A172 (cell line): ENCODE measurements around the gene ESCO1. TPM values are rescaled to one million over a fixed set of nuclear protein-coding genes. Genes with fewer than 3 reads are reported as not detected.
"Not testable (repeated sequence)": the region's sequence is repeated elsewhere in the genome, so short reads cannot be mapped to it uniquely, and the experiment has no call there.

Source experiments
- DNase-seq: peaks from one replicate; pipeline ENCODE4 v3.0.0-alpha.2; 2015; ENCODE audit warnings: low spot score
- total RNA-seq: library from RNA; depleted of rRNA; stranded (reverse); fragments of >200 nt; shearing (Covaris generic); gene quantifications from 2 replicates; pipeline ENCODE4 v1.2.3, GENCODE V29; 2014

ESCO1 gene
- total RNA-seq, 1 experiment from 2014 or later = 29.2 TPM

DNA sequence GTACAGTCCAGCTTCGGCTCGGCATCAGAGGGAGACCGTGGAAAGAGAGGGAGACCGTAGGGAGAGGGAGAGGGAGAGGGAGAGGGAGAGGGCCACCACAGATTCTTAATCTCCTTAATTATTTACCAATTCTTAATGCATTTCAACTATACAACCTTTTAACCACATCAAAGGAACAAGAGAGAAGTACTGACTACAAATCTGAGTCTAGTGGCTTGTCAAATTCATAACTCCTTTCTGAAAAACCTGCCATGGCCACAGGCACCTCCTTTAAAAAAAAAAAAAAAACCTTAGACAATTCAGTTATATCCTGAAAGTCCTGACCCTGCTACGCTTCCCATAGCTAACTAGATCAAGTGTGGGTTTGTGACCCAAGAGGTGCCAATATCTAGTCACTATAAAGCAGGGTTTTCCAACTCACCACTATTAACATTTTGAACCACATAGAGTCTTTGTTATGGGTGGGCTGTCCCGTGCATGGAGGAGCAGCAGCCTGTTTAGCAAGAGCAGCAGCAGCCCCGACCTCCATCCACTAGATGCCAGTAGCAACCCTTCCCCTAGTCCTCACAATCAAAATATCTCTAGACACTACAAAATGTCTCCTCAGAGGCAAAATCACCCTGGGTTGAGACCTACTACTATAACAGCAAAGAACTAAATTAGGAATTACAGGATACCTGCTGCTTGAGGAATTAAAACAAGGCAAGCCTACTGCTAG, 6.8 kb downstream of the ESCO1 start:
- no peak for DNase-seq

DNA sequence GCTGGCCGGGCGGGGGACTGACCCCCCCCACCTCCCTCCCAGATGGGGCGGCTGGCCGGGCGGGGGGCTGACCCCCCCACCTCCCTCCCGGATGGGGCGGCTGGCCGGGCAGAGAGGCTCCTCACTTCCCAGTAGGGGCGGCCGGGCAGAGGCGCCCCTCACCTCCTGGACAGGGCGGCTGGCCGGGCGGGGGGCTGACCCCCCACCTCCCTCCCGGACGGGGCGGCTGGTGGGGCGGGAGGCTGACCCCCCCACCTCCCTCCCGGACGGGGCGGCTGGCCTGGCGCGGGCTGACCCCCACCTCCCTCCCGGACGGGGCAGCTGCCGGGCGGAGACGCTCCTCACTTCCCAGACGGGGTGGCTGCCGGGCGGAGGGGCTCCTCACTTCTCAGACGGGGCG, 8.1 kb downstream of the ESCO1 start:
- not testable (repeated sequence) for DNase-seq

DNA sequence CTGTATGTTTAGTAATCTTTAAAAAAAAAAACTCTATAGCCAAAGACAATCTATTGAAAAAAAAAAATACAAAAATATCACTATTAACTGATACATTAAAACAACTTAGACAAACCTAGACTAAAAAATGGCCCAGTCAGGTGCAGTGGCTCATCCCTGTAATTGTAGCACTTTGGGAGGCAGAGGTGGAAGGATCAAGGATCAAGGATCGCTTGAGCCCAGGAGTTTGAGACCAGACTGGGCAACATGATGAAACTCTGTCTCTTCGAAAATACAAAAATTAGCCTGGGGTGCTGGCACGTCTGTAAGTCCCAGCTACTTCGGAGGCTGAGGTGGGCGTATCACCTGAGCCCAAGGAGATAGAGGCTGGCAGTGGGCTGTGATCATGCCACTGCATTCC, 16.1 kb downstream of the ESCO1 start:
- no peak for DNase-seq

DNA sequence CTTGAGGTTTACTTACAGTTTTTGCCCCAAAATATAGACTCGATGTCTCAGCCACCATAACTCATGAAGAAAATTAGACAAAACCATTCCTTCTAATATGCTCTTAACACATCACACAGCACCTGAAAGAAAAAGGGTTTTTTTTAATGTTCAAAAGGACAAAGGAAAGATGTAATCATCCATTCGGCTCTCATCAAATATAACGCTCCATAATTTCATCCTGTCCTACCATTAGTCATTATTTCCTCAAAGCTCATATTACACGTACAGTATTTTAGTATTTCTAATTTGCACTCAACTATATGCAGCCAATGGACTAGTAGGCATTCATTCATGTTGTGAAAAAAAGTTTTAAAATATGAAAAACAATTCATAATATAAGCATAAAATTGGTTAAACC, 24.8 kb downstream of the ESCO1 start:
- no peak for DNase-seq

DNA sequence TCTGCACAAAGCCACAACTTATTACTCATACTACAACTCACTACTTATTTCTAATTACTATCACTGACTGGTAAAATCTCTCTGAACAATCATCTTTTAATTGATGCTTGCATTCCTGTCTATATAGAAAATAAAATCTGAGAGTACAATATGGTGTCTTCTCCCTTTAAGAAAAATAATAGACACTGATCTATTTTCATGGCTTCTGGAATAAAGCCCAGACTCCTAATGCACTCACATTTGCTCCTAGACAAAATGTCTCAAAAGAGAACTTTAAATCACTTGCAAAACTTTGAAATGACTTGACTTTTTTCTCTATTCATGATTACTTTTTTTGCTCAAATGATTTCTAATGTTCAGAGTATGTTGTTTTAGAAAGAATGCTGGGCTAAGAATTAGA, 28.7 kb downstream of the ESCO1 start:
- DNase-seq = no peak

DNA sequence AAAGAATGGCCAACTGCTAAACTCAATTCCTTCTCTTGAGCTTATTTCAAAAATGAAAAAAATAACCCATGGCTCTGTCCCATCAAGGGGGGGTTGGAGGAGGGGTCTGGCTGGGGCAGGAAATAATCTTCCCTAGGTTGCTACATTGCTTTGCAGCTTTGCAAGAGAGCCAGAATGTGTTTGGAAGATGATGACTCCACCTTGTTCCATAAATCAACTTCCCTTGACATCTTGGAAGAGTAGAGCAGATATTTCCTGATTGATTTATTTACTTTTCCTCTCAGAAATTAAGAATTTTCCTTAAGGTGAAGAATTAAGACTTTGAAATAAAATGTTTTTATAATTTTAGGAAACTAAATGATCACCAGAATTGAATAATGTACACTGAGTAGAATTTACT, 41.3 kb downstream of the ESCO1 start:
- DNase-seq = no peak

DNA sequence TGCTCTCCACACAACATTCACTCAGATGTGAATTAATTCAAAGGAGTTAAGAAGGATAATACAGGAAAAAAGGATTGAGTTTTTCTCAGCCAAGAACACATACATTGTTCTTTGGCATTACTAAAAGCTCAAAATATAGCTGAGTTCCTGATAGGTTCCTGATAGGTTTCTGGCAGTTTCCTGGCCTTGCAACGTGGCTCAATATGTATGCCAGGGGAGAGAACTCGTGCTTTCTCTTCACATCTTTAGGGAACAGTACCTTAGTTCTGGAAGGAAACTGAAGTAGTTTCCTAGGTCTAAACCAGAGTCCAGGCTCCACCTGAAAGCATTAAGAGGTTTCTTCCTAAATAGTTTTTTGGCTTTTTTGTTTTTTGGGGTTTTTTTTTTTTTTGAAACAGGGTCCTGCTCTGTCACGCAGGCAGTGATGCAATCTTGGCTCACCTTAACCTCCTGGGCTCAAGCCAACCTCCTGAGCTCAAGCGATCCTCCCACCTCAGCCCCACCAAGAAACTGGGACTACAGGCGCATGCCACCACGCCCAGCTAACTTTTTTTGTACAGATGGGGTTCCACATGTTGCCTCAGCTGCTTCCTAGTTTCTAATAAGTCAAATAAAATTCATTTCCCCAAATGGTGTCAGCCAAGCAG, 42.8 kb downstream of the ESCO1 start:
- no peak for DNase-seq

DNA sequence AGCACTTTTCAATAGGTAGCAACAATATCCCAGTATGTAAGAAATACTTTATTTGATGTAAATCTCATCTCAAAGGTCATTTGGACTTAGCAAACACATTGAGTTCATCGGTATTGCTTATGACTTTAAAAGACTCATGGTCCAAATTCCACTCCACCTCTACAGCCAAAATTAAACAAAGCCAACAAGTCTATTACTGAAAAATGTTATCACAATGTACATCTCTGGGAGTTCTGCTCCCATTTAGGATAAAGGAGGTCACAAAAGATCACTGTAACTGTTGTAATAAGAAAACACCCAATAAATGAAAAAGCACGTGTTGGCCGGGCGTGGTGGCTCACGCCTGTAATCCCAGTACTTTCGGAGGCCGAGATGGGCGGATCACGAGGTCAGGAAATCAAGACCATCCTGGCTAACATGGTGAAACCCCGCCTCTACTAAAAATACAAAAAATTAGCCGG, 50.0 kb downstream of the ESCO1 start:
- no peak for DNase-seq

DNA sequence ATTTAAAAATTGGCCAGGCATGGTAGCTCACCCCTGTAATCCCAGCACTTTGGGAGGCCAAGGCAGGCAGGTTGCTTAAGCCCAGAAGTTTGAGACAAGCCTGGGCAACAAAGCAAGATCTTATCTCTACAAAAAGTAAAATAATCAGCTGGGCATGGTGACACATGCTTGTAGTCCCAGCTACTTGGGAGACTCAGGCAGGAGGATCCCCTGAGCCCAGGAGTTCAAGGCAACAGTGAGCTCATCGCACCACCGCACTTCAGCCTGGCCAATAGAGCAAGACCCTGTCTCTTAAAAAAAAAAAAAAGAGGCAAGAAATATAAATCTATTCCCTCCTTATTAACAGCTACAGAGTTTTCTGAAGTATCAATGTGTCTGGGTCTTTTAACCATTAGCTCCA, 51.9 kb downstream of the ESCO1 start:
- no peak for DNase-seq

DNA sequence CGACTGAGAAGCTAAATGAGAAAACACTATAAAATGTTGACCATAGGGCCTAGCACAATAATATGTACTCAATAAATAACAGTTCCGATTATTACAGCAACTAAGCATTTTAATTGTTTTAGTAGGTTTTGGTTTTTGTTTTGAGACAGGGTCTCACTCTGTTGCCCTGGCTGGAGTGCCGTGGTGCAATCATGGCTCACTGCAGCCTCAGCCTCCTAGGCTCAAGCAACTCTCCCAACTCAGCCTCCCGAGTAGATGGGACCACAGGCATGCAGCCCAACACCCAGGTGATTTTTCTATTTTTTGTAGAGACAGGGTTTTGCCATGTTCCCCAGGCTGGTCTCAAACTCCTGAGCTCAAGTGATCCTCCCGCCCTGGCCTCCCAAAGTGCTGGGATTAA, 54.1 kb downstream of the ESCO1 start:
- DNase-seq = no peak

DNA sequence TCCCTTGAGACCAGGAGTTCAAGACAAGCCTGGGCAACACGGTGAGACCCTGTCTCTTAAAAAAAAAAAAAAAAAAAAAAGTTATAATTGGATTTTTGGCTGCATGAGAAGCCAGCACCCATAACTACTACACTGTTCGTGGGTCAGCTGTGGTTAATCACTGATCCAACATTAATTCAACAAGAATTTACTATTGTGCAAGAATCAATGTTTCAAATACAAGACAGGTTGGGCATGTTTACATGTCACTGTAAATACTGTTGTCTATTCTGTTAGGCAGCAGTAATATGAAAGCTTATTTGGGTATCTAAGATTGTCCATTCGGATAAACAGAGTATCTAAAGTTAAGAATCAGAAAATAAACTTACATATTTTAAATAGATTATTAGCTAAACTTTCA, 62.3 kb downstream of the ESCO1 start:
- DNase-seq = no peak

DNA sequence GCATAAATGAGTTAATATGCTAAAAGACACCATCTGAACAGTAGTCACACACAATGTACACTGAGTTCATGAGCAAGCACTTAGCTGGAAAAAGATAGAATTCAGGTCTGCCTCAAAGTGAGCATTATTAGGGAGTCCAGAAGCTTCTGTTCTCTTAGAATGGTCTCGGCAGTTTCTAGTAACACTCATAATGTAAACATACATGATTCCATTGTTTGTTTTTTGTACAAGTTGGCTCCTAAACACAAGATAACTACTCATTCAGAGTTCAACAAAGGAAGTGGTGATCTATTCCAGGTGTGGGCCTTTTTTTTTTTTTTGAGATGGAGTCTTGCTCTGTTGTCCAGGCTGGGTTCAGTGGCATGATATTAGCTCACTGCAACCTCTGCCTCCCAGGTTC, 66.2 kb downstream of the ESCO1 start:
- DNase-seq = no peak

DNA sequence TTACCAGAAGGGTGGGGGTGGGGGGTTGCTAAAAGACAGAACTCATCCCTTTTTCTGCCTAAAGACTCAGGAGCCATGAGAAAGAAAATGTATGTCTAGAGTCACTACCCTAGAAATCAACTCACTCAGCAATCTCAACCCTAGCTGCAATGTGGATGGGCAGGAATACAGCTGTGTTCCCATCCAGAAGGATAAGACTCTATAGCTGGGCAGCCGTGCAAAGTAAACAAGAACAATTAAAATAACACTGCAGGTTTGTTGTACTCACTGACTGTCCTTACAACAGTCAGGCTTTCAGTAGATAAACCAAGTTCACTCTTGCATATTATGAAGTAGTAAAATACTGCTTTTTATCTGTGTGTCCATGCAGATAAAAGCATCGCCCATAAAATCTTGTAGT, 74.0 kb downstream of the ESCO1 start:
- DNase-seq = no peak

DNA sequence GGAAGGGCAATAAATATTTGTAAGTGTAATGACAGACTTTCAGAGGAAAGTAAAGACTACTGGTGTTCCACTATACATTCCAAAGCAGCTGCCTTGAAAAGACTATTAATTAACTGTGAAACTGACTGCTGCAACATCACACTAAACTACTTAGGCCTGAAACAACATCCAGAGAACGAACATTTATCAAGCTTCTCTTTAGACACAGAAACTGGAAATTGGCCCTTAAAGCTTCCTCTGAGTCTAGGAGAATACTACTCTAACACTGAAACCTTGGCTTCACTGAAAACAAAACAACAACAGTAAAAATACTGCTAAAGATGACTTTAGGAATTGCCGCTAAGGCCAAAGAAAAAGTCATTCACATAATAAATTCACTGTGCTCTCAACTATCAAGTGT, 74.6 kb downstream of the ESCO1 start:
- DNase-seq = no peak

DNA sequence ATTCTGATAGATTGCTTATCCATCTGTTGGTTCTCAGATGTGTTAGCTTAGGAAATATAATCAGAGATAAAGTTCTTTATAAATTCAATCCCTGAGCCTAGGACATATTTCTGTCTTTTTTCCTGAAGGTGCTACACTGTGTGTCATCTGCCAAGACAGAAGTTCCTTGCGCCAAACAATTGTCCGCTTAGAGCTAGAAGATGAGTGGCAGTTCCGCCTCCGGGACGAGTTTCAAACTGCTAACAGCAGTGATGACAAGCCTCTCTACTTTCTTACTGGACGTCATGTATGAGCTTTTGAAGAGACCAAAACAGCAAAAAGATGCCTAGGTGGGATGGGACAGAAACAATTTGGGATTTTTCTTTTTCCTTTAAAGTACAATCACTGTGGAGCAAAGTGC, 78.0 kb downstream of the ESCO1 start:
- DNase-seq = no peak

DNA sequence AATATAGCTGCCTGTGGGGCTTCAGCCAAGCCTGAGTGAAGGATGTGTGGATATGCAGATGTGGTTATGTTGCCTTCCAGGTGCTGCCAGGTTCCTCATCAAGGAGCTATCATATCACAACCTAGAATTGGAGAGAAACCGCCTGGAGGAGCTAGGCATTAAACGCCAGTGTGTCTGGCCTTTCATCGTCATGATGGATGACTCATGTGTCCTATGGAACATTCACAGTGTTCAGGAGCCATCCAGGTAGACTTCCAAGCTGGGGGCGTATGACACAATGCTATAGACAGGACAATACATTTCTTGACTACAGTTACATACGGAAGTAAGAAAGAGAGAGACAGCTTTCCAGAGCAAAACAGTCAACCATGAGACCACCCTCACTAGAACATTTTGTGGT, 86.8 kb downstream of the ESCO1 start:
- DNase-seq = no peak

DNA sequence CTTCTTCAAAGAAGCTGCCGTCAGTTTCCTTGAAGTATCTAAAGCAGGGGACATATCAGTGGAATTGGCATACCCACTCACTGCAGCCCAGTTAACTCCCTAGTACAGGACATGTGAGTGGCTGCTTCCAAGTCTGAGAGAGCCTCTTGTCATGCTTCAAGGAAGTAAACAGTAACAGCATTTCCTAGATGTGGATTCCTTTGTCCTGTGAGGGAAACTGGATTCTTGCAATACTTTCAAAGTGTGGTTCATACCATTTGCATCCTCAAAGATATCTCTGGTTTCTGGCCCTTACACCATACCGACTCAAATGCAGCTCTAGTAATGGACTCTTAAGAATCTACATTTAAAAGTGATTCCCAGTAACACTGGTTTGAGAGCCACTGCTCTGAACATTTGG, 87.2 kb downstream of the ESCO1 start:
- no peak for DNase-seq

DNA sequence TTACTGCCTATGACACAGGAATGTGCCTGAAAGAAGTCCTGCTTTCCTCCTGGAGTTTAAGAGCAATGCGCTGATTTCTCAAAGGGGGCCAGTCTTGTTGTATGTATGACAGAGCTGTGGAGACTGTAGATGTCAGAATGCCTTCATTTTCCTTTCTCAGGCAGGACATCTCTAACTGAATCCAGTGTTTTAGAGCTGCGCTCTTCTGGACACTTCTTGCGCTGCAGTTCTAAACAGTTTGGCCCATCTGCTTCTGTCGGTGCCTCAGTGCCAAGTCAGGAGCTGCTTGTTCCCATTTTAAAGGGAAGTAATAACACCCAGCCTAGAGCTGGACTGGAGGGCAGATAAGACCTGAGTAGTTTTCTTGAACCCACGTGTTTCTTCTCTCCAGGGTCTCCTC, 91.4 kb downstream of the ESCO1 start:
- no peak for DNase-seq

DNA sequence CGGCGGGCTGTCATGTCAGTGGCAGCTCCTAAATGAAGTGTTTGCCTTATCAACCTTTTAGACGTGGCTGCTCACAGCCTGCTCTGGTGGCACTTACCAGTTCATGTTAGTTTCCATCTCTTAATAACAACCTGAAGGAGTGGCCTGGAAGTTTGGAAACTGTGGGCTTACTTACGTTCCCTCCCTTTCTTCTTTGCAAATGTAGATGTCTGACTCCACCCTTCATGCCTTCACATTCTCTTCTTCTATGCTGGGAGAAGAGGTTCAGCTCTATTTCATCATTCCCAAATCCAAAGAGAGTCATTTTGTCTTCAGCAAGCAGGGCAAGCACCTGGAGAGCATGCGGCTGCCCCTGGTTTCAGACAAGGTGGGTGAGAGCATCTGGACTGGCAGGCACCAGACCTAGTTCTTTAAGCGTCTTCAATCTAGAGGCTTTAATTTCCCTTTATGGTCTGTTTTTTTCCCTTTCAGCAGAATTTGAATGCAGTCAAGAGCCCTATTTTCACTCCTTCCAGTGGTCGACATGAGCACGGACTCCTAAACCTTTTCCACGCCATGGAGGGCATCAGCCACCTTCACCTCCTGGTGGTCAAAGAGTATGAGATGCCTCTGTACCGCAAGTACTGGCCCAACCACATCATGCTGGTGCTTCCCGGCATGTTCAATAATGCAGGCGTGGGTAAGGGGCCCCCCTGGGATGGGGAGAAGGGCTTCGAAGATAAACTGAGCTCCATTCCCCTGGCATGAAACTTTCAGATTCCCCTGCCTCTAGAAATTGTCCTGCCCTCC, 92.4 kb downstream of the ESCO1 start:
- no peak for DNase-seq

DNA sequence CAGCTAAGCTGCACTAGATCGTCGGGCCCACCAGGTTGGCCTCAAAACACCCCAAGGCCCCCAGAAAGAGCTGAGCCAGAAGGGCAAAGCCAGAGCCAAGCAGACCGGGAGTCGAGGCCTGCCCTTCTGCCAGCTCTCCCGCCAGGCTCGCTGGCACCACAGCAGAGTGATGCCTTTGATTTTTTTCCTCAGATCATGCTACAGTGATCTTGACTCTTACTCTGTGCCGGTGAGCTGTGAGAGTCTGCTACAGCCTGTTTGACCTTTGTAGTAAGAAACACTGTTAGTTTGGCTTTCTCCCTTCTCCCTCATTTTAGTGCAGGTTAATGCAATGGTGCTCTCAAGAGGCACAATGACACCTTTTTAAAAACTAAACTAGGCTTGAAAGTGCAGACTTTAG, 97.8 kb downstream of the ESCO1 start:
- DNase-seq = no peak

DNA sequence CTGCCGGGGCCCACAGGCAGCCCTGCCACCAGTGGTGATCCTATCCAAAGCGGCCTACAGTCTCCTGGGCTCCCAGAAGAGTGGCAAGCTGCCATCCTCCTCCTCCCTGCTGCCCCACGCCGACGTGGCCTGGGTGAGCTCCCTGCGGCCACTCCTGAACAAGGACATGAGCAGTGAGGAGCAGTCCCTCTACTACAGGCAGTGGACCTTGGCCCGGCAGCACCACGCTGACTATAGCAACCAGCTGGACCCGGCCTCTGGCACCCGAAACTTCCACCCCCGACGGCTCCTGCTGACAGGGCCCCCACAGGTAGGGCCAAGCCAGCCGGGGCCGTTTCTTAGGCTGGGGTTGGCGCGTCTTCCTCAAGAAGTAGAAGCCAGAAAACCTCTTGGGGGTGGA, 100.5 kb downstream of the ESCO1 start:
- DNase-seq = no peak

DNA sequence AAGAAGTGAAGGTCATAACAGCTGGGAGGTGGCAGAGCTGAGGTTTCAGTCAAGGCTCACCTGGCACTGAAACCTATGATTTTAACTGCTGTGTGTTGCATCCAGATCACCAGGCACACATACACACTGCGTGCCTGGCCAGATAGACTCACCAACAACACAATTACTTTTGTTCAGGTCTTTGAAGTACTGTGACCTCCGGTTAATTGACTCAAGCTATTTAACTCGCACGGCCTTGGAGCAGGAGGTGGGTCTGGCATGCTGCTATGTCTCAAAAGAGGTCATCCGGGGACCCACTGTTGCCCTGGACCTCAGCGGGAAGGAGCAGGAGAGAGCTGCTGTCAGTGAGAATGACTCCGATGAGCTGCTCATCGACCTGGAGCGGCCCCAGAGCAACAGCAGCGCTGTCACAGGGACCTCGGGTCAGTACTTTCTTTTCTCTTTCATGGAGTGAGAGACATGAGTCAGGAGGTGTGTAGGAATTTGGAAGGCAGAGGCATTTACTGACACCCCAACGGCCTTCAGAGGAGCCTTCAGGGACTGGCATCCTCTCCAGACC, 104.1 kb downstream of the ESCO1 start:
- DNase-seq = no peak

DNA sequence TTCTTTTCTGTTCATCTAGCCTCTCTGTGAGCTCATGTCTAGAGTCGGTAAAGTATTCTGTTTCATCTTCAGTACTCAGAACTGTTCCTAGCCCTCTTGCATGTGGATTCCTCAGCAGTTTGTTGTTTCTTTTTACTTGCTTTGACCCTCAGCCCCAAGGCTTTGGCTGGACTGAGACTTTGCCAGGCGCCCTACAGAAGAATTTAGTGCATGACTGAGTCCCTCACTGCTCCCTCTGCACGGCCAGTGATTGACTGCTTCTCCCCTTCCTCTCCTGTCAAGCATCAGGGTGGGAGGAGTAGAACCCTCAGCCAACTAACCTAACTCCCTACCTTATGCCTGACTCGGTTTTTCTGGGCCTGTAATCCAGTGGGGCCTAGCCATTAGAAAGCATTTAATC, 109.8 kb downstream of the ESCO1 start:
- no peak for DNase-seq
